ENCODE data around the gene MYO3B.

DNA sequence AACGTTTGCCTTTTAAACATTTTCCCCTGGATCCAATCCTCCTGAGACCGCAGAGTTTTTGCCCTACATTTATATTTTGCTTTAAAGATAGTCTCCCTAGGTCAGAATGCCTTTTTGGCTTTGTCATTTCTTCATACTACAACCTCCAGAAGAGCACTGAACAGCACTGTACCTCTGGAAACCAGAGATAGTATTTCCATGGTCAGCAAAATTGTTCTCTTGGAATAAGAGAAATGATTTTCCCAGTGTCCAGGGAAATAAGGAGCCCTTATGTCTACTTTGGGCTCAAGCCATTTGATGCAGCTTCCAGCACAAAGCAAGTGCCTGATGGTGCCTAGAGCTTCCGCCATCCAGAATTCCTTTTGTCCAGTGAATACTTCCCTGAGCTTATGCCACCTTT lies 461.7 kb downstream of the MYO3B start:
- TF ChIP-seq FOXM1 (IDR thresholded peaks at IDR 0.05; ENCODE audit: borderline replicate concordance) (no peak), SP1 (IDR thresholded peaks at IDR 0.05) (no peak), BHLHE40 (IDR thresholded peaks at IDR 0.05; ENCODE audit: borderline replicate concordance) (no peak), NFRKB (IDR thresholded peaks at IDR 0.05) (no peak), FOXA1 (IDR thresholded peaks at IDR 0.05) (no peak)
- TF ChIP-seq, protein P1, sequence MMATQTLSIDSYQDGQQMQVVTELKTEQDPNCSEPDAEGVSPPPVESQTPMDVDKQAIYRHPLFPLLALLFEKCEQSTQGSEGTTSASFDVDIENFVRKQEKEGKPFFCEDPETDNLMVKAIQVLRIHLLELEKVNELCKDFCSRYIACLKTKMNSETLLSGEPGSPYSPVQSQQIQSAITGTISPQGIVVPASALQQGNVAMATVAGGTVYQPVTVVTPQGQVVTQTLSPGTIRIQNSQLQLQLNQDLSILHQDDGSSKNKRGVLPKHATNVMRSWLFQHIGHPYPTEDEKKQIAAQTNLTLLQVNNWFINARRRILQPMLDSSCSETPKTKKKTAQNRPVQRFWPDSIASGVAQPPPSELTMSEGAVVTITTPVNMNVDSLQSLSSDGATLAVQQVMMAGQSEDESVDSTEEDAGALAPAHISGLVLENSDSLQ (IDR thresholded peaks at IDR 0.05), result no peak
